Vagina (tissue), 2 donors: Measurements from ENCODE around the gene NR4A1.

Experiments
- CTCF ChIP-seq, 3 experiments: fragments of 450-650 bp in 2 of 3; fragments of 200-600 bp in 1 of 3; sonication (generic) in 1 of 3; IDR thresholded peaks; one replicate each; pipeline ENCODE4 v1.5.1; 2017 to 2019; ENCODE audit warnings: antibody characterized with exemption in 3 of 3, mild to moderate bottlenecking in 2 of 3, moderate library complexity in 2 of 3
- POLR2AphosphoS5 ChIP-seq, 2 donors: sonication (generic); formaldehyde crosslinking; IDR thresholded peaks; one replicate each; pipeline ENCODE4 v1.9.0; 2017; ENCODE audit warnings: antibody characterized with exemption in 2 of 2, mild to moderate bottlenecking in 2 of 2, low read depth in 1 of 2; ENCODE audit not compliant: insufficient read depth in 1 of 2

- TF ChIP-seq CTCF (IDR thresholded peaks at IDR 0.05) (no peak), POLR2AphosphoS5 (IDR thresholded peaks at IDR 0.05; ENCODE audit: insufficient read depth in 1 of 2, low read depth in 1 of 2) (no peak)
These were observed 9.4 kb downstream of the NR4A1 start for GRCh38 chr12:52060498-52061177.
